Retinal pigment epithelial cell (primary cell): ENCODE data around the gene KRT3.

Experiments
- DNase-seq: peaks from one replicate; pipeline ENCODE4 v3.0.0-alpha.2; 2010; ENCODE audit warnings: low read depth
- H3K4me3 ChIP-seq: 2 replicates; pipeline ENCODE4 v1.5.1; 2011; ENCODE audit warnings: mild to moderate bottlenecking, low read length, control low read depth, moderate library complexity
- TF ChIP-seq, protein P1 (sequence below): conservative IDR thresholded peaks from 2 replicates; pipeline ENCODE4 v1.5.1; 2011; ENCODE audit warnings: low read depth, low read length, control low read depth, inconsistent platforms

Gene KRT3

DNA sequence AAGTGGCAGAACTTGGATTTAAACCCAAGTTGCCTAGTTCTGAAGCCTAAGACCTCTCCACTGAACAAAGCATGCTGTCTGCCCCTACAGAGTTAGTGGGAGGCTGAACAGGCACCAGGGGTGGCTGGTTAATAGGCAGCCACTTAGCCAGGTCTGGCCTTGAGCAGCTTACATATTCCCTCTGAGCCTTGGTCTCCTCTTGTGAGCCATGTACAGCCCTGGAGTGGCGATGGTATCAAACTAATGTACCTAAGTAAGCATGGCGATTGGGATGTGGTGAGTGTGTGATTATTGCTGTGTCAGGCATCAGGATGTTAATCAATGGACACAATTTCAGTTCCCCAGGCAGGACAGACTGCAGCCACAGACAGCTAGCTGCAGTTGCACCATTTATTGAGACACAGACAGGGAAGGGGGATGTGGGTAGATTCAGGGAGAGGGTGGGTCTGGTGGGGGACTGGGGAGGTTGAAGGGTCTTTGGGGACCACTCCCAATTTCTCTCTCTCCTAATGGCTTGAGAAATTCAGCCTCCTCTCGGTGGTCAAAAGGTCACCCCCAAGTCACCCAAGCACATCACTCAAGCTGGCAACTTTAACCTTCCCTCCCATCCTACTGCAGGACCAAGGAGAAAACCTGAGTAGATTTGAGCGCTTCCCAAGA lies 25.3 kb upstream of the KRT3 start:
- DNase-seq = no peak
- TF ChIP-seq, protein P1, sequence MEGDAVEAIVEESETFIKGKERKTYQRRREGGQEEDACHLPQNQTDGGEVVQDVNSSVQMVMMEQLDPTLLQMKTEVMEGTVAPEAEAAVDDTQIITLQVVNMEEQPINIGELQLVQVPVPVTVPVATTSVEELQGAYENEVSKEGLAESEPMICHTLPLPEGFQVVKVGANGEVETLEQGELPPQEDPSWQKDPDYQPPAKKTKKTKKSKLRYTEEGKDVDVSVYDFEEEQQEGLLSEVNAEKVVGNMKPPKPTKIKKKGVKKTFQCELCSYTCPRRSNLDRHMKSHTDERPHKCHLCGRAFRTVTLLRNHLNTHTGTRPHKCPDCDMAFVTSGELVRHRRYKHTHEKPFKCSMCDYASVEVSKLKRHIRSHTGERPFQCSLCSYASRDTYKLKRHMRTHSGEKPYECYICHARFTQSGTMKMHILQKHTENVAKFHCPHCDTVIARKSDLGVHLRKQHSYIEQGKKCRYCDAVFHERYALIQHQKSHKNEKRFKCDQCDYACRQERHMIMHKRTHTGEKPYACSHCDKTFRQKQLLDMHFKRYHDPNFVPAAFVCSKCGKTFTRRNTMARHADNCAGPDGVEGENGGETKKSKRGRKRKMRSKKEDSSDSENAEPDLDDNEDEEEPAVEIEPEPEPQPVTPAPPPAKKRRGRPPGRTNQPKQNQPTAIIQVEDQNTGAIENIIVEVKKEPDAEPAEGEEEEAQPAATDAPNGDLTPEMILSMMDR = no peak
- no peak overlapping the region for H3K4me3 ChIP-seq

DNA sequence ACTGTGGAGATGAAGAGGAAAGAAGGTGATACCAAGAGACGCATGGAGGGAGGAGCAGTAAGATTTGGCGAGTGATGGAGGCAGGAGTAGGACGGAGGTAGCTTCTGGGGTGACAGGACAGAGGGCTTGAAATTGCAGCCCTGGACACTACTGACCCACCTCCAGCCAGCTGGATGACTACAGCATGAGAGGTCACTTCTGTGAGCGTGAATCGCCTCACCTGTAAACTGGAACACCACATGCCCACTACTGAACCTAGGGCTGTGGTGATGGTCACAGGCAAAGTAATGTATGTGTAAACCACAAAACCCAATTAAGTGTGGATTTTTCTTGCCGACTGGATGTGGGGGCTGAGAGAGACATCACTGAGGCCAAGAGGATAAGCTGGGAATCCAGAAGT lies 24.6 kb upstream of the KRT3 start:
- no peak overlapping the region for H3K4me3 ChIP-seq
- TF ChIP-seq, protein P1 = no peak
- no peak for DNase-seq

DNA sequence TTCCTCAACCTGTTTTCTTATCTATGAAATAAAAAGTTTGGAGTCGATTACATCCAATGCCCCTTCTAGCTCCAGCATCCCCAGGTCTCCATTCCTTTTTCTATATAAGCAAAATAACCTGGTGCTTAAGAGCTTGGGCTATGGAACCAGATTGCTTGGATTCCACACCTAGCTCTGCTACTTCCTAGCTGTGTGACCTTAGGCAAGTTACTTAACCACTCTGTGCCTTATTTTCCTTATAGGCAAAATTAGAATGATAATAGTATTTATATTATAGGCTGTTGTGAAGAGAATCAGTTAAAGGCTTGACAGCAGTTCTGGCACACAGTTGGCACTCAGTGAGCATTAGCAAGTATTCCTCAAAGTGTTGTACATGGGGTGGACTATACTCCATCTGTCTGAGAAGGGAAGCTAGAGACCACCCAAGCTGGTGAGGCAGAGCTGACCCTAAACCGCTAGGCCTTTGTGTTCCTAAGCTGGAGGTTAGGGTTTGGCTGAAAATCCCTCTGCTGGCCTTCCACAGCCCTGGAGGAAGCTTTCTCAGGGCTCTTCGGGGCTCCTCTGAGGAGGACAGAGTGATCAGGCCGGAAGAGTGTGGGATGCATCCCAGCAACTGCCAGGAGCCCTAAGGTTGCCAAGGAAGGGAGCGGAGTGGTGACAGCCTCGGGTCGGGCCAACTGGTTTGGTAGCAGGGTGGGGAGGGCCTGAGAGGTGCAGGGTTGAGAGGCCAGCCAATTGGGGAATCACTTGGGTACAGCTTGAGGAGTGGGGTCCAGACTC lies 24.0 kb upstream of the KRT3 start:
- DNase-seq = no peak
- H3K4me3 ChIP-seq = no peak overlapping the region
- TF ChIP-seq, protein P1 = no peak

DNA sequence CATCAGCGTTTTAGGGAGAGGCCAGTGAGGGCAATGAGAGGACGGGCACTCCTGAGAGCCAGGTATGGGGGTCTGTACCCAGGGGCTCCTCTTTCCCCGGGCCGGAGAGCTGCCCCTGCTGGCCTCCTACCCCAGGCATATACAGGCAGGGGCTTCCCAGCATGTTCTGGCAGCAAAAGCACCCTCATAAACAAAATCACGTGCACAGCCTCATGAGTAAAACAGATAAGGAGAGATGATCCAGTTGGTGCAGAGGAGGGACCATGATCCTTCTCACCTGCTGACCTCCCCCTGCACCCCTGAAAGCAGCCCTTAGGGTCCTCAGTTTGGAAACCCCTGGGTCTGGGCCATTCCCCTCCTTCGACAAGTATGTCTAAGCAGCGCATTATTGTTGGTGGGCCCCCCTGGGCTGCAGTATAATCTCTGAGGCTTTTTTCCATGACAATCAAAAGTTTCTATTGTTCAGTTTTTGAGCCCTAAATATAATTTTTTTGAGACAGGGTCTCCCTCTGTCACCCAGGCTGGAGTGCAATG lies 23.0 kb upstream of the KRT3 start:
- TF ChIP-seq, protein P1 = no peak
- no peak for DNase-seq
- H3K4me3 ChIP-seq = no peak overlapping the region

DNA sequence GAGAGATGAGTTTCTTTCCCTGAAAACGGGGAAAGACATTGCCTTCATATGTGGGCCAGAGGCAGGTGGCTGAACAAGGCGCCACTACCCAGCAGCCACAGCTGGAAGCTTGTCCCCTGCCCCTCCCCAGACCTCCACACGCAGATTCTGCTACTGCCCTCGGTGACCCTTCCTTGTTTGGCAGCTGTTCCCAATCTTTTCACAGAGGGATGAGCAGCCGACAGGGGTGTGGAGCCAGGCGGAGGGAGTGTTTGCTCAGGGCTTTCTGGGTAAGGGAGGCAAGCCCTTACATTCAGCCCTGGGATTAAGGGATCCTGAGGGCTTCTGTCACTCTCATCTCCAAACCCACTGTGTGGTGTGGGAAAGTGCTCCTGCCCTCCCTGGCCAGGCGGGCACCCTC lies 22.5 kb upstream of the KRT3 start:
- TF ChIP-seq, protein P1 = no peak
- DNase-seq = no peak
- H3K4me3 ChIP-seq = no peak overlapping the region

DNA sequence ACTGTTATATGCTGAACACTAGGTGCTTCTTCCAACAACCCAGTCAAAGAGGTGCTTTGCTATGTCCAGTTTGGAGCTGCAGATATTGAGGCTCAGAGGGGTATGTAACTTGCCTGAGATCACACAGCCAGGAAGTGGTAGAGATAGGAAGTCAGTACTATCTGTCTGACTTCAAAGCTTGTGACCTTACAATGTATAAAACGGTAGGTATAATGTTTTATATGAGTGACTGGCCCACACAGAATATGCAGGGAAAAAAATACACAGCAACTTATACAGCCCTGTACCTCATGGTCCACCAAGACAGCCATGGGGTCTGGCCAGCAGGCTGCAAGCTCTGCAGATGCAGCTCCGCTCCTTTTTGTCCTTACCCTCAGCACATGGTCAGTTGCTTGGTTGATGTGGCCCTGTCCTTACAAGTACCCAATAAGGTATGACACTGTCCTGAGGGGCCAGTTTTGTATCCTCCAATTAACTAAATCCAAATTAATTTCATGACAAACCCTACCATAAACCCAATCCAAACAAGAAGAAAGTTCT lies 21.9 kb upstream of the KRT3 start:
- no peak for DNase-seq
- no peak overlapping the region for H3K4me3 ChIP-seq
- TF ChIP-seq, protein P1 = no peak
